ENCODE measurements around the gene DALRD3.

DALRD3 gene

DNA sequence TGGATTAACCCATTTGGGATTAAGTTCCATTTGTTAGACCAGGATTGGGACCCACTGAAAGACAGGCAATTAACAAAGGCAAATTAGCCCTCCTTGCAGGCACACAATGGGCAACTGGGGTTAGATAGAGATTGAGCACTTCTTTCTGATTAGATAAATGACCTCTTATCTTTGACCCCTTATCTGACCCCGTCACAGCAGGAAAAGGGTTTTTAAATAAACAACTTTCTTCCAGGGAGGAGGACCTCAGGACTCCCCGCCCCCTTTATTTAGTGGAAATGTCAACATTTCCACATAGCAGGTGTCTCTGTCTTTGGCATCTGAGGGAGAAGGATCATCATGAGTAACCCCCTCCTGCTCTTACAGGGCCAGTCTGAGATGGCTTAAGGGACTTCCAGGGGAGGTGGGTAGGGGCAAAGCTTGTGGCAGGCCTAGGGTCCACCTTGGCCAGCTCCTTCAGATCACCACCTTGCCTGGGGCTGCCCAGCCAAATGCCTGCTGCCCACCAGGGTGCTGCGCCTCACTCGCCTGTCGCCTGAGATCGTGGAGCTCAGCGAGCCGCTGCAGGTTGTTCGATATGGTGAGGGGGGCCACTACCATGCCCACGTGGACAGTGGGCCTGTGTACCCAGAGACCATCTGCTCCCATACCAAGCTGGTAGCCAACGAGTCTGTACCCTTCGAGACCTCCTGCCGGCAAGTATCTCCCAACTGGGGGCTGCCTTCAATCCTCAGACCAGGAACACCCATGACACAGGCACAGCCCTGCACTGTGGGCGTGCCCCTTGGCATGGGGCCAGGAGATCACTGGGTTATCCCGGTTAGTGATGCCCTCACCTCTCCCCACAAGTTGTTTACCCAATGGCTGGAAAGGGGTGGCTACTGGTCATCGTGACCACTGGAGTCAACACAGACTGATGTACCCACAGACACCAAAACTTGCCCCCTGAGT, 13.8 kb downstream of the DALRD3 start:
- DNase-seq (ENCODE audit: low read depth), result no peak

DNA sequence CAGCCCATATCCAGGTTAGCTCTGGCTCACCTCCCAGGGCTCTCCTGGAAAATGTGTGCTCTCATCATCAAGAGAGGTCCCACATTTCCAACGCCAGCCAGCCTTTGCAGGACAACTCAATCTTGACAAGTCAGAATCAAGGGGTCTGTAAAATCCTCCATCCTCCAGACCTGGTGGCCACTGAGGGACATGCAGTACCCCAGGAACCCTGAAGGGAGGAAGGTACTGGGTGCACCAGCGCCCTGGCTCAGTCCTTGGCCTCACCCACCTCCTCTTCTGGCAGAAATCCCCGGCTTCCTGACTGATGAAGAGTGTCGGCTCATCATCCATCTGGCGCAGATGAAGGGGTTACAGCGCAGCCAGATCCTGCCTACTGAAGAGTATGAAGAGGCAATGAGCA, 17.2 kb downstream of the DALRD3 start:
- DNase-seq (ENCODE audit: low read depth), result no peak

DNA sequence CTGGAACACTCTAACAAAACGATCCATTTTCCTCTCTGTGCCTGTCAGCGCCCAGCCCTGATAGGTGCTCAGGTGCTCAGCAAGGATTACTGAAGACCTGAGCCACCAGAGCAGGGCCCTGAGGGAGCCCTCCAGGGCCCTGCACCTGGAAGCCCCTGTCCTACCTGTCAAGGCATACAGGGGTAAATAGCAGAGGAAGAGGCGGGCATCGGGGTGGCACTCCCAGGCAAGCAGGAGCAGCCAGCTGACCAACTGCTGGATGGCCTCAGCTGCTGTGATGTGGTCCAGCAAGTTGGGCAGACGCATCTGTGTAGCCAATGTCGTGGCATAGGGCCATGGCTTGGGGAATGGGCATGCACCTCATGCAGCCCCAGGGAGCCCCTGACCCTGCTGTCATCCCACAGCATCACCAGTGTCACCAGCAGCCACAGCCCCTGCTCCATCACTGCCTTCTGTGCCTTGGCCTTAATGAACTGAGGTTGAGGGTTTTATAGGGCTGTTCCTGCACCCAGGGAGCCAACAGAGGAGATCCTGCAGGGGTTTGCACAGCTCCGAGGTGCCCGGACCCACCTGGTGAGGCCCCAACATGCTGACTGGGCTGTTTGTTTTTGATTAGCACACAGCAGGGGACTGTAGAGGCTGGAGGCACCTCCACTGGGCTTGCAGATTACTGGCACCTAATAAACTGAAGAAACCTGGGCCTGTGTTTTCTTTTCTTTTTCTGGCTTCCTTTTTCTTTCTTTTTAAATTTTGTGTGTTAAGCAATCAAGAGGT, 19.1 kb downstream of the DALRD3 start:
- DNase-seq (ENCODE audit: low read depth), result no peak

DNA sequence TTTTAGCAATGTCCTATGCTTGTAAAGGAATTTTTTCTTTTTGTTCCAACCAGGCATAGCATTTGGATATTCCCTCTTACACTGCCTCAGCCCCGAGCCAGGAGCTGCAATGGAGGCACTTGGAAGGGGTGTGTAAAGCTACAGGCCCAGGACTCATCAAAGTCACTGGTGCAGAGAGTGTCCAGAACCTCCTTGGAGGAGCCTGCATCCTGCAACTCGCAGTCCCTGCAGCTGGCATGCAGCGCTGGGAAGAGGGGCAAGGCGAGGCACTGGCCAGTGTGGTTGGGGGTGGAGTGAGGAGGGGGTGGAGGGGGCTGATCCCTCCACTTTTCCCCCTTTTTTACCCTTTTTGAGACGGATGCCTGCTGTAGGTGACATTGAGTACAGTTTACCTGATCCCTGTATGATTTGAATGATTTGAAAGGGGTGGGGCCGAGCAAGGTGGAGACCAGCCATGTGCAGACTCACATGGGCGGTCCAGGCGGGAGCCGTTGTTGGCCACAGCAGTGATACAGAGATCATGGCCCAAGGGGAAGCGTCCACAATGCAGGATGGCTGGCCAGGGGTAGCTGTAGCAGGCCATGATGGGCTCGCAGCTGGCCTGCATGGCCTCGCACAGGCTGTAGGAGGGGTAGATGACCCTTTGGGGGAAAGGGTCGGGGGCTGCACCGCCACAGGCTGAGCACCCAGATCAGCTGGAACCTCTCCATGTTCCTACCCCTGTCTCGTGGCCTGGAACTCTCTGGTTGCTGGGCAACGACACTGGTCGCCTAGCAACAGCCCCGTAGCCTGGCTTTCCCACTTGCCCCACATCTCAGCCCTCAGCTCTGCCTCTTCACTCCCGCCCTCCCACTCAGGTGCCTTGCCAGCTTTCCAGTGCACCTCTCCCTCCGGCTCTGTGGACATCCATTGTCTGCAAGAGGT, 20.4 kb downstream of the DALRD3 start:
- DNase-seq (ENCODE audit: low read depth), result no peak

DNA sequence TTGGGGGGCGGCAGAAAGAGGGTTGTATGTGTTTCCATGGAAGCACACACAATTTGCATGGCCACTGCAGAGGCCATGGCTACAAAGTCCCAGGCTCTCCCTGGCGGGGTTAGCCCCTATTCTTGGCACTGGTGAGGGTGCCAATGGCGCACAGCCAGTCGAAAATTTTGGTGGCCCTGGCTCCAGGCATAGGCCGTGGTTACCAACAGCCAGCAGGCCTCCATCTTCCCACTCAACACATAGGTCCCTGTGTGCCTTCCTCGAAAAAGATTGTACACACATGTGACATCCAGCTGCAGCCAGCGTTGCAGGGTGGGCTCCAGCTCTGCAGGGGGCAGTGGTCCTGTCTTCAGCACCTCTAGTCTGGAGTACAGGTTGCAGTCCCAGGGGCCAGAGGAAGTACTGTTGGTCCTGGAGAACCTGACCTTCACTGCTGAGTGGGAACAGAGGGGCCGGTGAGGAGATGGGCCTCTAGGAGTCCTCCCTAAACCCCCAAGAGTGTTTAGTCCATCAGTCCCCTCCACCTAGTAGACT, 21.2 kb downstream of the DALRD3 start:
- DNase-seq (ENCODE audit: low read depth), result no peak

DNA sequence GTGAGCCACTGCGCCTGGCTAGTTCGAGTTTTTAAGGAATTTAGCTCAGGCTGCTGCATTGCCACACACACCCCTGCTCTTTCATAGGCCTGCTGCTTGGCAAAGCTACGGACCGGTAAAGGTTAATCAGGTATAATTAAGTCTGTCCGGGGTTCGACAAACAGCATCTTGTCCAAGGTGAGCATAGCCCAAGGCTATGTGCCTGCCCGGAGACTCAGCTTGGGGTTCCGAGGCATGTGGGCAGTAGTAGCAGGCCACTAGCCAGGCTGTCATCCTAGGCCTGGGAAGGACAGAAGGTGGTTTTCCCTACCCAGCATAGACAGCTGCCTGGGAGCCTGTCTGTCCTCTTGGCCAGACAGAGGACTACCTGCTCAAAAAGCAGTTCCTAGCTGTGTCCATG, 21.7 kb downstream of the DALRD3 start:
- no peak for DNase-seq (ENCODE audit: low read depth)

DNA sequence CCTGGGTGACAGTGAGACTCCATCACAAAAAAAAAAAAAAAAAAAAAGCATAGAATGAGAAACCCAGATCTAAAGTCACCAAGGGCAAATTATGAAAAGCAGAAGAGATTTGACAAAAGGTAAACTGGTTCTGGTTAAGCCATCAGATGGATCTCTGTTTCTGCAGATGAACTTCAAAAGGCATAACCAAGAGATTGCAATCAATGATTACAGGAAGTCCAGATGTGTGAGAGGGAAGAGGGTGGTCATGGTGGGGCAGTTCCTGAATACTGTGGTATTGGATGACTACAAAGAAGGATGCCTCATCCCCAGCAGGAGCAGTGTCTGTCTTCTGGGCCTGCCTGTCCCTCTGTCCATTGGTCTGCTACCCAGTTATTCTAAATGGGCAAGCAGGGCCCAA, 24.5 kb downstream of the DALRD3 start:
- DNase-seq (ENCODE audit: low read depth), result no peak

DNA sequence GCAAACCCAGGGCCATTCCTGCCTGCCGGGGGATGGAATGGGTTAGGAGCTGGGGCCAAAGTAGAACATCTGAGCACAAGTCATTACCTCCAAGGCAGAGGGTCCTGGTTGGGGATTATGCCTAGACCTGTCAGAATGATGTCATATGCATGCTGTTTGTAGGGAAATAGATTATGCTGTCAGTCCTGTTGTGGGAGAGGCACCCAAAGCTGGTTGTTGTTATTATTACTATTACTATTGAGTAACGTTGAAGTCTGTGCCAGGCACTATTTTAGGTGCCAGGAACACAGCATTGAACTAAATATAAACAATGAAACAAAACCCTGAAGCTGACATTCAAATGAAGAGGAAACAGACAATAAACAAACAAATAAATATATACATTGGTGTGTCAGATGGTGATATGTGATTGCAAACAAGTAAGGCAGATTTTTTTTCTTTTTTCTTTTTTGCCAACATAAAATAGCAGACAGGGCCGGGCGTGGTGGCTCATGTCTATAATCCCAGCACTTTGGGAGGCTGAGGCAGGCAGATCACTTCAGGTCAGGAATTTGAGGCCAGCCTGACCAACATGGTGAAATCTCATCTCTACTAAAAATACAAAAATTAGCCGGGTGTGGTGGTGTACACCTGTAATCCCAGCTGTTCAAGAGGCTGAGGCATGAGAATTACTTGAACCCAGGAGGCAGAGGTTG, 26.4 kb downstream of the DALRD3 start:
- DNase-seq (ENCODE audit: low read depth), result no peak

DNA sequence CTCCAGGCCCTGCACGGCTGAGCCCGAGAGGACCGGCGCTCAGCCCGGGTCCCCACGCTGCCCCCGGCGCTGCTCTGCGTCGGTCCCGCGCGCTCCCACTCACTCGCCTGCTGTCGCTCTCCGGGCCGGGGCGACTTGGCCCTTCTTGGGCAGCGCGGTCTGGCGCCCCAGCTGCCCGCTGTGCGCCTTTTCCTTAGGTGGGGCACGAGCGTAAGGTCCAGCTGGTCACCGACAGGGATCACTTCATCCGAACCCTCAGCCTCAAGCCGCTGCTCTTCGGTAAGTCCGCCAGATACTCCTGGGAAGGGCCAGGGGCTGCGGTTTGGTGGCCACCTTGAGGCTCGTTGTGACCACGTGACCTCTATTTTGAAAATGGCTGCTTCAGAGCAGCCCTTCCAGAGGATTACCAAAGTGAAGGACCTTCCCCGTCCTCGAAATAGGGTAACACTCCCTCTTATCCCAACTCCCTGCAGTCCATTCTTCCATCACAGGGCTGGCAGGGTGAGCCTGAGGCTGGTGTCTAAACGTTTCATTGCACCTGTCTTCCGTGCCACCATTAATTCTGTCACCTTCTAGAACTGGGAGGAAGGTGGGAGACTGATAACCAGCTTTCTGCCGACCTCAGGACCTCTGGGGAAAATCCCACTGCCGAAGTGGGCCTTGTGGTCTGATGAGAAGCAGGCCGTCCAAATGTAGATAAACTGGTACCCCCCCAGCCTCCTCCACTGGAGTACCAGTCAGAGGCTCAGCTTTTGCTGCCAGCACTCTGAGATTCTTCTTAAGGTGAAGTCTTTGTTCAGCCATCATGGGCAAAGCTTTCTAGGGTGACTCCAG, 27.5 kb downstream of the DALRD3 start:
- DNase-seq (ENCODE audit: low read depth), result no peak

DNA sequence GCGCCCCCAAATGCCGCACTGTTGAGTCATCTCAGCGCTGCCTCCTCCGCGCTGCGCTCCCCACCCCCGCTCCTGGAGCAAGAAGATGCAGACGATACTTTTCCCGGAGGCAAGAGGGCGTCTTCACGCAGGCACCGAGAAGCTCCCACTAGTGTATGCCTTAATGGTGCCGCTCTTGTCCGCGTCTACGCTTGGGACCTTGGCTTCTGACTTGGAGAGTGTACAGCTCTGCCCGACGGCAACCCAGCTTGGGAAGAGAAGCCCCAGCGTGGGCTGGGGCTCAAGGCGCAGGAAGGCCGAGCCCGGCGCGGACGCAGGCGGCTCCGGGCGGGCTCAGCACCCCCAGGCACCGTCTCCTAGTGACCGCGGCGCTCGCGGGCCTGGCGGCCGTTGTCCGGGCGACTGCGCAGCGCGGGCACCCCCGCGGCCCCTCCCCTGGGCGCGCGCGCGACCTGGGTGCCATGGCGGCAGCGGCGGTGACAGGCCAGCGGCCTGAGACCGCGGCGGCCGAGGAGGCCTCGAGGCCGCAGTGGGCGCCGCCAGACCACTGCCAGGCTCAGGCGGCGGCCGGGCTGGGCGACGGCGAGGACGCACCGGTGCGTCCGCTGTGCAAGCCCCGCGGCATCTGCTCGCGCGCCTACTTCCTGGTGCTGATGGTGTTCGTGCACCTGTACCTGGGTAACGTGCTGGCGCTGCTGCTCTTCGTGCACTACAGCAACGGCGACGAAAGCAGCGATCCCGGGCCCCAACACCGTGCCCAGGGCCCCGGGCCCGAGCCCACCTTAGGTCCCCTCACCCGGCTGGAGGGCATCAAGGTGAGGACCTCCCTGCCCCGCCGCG, 28.4 kb downstream of the DALRD3 start, which contains the start of gene P4HTM:
Gene P4HTM (plus strand): TSS at position 446 of the 840 bp plus-strand sequence. CDS start 16 bp downstream, at position 462.
- peak; percentile 84 for DNase-seq (ENCODE audit: low read depth)

DNA sequence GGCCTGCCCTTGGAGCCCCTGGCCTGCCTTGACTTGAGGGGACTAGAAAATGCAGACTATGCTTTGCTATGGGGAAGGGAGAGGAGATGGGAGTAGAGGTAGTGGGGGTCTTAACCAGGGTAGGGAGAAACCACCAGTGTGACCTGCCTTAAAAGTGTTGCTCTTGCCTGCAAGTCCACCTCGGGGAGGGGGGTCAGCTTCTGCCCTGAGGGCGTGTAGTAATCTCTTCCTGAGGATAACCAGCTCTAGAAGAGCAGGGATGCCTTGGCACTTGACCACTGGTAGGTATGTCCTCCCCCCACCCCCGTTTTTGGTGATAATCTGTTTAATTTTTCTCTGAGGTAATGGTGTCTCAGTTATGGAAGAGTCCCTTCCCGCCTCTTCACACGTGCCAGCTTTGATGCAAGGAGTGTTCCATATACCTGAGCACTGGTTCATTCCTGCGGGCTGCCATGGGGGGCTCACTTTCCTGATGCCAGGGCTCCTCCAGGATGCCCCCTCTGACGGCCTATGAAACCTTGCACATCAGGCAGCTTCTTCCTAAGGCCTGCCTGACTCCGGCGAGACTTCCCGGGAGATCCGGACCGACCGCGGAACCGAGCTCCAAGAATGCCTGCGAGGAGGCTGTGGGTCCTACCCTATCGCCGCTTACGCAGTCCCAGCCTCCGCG, 29.1 kb downstream of the DALRD3 start:
- no peak for DNase-seq (ENCODE audit: low read depth)

DNA sequence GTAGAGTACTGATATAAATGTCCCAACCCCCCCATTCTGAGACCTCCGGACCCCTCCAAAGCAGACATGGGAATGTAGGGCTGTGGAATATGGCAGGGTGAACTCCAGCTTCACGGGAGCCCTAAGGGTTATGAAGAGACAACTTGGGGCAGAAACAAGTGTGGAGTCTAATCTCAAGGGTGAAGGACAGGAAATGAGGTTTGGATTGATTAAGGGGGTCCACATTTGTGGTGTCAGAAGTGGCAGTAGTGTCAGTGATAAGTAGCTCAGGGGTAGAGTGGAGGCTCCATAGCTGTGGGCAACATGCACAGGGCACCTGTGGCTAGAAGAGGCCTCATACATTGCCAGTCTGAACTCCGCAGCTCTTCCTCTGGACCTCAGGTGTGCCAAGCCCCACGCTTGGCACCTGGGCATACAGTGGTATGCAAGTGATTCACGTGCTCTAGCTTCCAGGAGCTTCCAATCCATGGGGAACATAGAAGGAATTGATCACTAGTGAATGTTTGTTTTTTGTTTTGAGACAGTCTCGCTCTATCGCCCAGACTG, 32.5 kb downstream of the DALRD3 start:
- DNase-seq (ENCODE audit: low read depth), result no peak

DNA sequence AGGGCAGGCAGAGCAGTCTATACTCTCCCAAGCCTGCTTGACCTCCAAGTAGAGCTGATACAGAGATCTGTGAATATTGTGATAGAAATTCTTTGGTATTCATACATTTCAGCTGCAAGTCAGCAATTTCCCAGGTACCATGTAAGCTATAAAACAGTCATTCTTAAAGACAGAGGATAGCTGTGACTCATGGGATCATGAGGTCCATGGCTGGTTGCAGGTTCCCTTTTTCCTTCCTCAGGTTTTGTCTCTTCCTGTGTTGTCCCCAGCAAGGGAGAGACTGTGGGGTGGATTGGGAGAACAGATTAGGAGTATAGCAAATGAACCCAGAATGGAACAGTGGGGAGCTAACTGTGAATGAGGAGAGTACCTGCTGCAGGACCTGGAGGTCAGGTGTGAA, 33.7 kb downstream of the DALRD3 start:
- no peak for DNase-seq (ENCODE audit: low read depth)

DNA sequence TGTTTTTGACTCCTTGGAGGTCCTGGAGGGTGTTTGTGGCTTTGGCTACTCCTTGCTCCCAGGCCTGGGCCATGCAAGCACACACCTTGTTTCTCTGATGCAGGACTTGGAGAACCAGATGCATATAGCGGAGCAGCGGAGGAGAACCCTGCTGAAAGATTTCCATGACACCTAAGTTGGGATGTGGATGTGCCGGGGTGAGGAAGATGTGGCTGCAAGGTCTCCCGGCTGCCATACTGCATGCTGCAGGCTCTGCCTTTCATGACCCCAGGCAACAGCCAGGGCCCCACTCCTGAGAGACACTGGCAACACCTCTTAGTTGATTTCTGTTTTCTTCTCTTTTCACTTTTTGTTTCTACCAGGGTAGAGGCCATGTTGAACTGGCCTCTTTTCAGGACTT, 35.3 kb downstream of the DALRD3 start:
- no peak for DNase-seq (ENCODE audit: low read depth)

DNA sequence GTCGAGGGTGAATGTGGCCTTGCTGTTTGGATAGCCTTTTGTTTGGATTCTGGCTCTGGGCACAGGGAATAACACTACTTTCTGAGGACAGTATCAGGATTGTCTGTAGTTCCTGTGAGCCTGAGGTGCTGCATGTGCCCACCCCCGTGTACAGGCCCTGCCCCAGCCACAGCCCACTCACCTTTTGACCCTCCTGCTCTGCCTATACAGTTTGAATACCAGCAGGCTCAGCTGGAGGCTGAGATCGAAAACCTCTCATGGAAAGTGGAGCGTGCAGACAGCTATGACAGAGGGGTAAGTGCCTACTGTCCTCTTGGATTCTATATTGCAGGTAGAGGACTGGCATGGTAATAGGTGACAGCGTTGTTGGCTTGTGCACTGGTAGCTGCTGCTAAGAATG, 35.7 kb downstream of the DALRD3 start:
- no peak for DNase-seq (ENCODE audit: low read depth)

DNA sequence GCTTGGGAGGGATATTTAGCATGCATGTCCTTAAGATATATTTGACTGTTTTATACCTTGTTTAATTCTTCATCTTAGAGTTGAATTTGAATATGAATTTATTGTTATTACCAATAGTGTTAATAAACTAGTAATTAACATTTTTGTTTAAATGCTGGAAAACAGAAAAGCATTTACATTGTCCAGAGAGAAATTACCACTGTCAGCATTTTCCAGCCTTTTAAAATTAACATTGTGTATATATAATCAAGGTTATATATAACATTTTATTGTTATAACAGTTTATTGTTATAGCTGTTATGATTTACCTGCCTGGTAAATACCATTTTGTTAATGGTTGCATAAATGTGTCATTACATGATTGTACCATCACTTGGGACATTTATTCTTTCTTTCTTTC, 36.4 kb downstream of the DALRD3 start:
- DNase-seq (ENCODE audit: low read depth), result no peak

DNA sequence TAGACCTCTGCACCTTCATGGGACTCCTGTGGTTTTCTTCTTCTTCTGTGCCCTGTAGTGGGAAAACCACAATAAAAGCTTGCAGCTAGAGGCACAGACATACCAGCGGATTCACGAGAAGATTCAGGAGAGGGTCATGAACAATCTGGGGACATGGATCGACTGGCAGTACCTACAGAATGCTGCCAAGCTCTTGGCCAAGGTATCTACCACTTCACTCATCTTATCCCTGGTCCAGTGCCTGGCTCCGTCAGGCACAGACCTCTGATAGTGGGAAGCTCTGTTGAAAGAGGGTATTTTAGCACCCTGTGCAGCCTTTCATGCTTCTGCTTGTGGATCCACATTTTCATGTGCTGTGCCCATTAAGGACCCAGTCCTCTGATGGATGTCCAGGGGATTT, 38.1 kb downstream of the DALRD3 start:
- DNase-seq (ENCODE audit: low read depth), result no peak

DNA sequence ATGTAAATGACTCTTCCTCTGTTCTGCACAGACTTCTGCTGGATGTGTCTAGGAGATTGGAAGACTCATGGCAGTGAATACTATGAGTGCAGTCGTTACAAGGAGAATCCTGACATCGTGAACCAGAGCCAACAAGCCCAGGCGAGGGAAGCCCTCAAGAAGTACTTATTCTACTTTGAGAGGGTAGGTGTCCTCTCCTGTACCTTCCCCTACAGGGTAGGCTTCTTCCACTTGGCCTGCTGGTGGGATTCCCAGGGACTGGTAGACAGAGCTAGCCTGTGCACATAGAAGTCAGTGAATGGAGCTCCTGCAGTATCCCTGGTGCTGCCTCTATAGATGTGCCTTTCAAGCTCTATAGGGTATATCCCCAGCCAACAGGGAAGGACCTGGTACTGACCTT, 38.9 kb downstream of the DALRD3 start:
- DNase-seq (ENCODE audit: low read depth), result no peak

All from stimulated activated CD4-positive, alpha-beta T cell treated with anti-CD3 and anti-CD28 coated beads, Interleukin-2, amount 100 ng/mL, for 4 hours (primary cell).